ENCODE results near the gene LCLAT1. TPM values are rescaled to one million over a fixed set of nuclear protein-coding genes. Genes with fewer than 3 reads are reported as not detected.

The LCLAT1 gene
- total RNA-seq, 2 experiments from 2014 or later, result 8.3 to 10.2 TPM

GRCh38 chr2:30486655-30487054 lies 39.6 kb downstream of the LCLAT1 start:
- Mint-ChIP-seq H3K4me1 (ENCODE audit: low read depth) (peaks cover 41% of the 10 kb centered on the region), H3K27me3 (no peaks in the 10 kb centered on the region), H3K27ac (no peak overlapping the region), H3K36me3 (ENCODE audit: low read depth) (no peaks in the 10 kb centered on the region), H3K9me3 (no peaks in the 10 kb centered on the region), H3K4me3 (no peak overlapping the region)
- intact Hi-C loops (cut with DNase I, micrococcal nuclease), result no loop called here
- DNase-seq (no peak), ATAC-seq (ENCODE audit: poor library complexity) (no peak)
- Histone ChIP-seq H3K4me1 (ENCODE audit: insufficient read depth, low read length) (no peaks in the 10 kb centered on the region), H3K27ac (ENCODE audit: low read depth in 1 of 2, low read length in 2 of 2) (no peak overlapping the region), H3K36me3 (ENCODE audit: insufficient read depth, low read length) (peaks cover under 1% of the 10 kb centered on the region), H3K4me3 (ENCODE audit: low read length) (no peak overlapping the region), H3K9me3 (ENCODE audit: control insufficient read depth in 1 of 2, insufficient read depth in 1 of 2, low read length in 2 of 2) (no peaks in the 10 kb centered on the region), H3K27me3 (ENCODE audit: control insufficient read depth in 1 of 2, insufficient read depth in 2 of 2, low read length in 2 of 2) (no peaks in the 10 kb centered on the region)
- TF ChIP-seq CTCF (IDR thresholded peaks at IDR 0.05), result no peak
- POLR2A ChIA-PET, result no interaction called here
- CTCF ChIA-PET, result no interaction called here

- no peaks in the 10 kb centered on the region for H3K36me3 Mint-ChIP-seq (ENCODE audit: low read depth)
- Histone ChIP-seq H3K27me3 (ENCODE audit: control insufficient read depth in 1 of 2, insufficient read depth in 2 of 2, low read length in 2 of 2) (no peaks in the 10 kb centered on the region), H3K4me3 (ENCODE audit: low read length) (no peak overlapping the region), H3K27ac (ENCODE audit: low read depth in 1 of 2, low read length in 2 of 2) (no peak overlapping the region), H3K4me1 (ENCODE audit: insufficient read depth, low read length) (no peaks in the 10 kb centered on the region), H3K36me3 (ENCODE audit: insufficient read depth, low read length) (no peaks in the 10 kb centered on the region), H3K9me3 (ENCODE audit: control insufficient read depth in 1 of 2, insufficient read depth in 1 of 2, low read length in 2 of 2) (no peaks in the 10 kb centered on the region)
- ChIA-PET CTCF (no interaction called here), POLR2A (no interaction called here)
- DNase-seq, result no peak
- no peaks in the 10 kb centered on the region for H3K27me3 Mint-ChIP-seq
- no peak for ATAC-seq (ENCODE audit: poor library complexity)
- H3K9me3 Mint-ChIP-seq, result no peaks in the 10 kb centered on the region
- H3K4me1 Mint-ChIP-seq (ENCODE audit: low read depth), result peaks cover 37% of the 10 kb centered on the region
- TF ChIP-seq CTCF (IDR thresholded peaks at IDR 0.05), result no peak
- intact Hi-C loops (cut with DNase I, micrococcal nuclease), result no loop called here
- H3K27ac Mint-ChIP-seq, result no peak overlapping the region
- no peak overlapping the region for H3K4me3 Mint-ChIP-seq
Measured at GRCh38 chr2:30487603-30488002, 40.6 kb downstream of the LCLAT1 start.

- Mint-ChIP-seq H3K4me1 (ENCODE audit: low read depth) (peaks cover 34% of the 10 kb centered on the region), H3K4me3 (no peak overlapping the region), H3K36me3 (ENCODE audit: low read depth) (no peaks in the 10 kb centered on the region), H3K27me3 (no peaks in the 10 kb centered on the region), H3K27ac (no peak overlapping the region), H3K9me3 (no peaks in the 10 kb centered on the region)
- Histone ChIP-seq H3K27me3 (ENCODE audit: control insufficient read depth in 1 of 2, insufficient read depth in 2 of 2, low read length in 2 of 2) (no peaks in the 10 kb centered on the region), H3K4me1 (ENCODE audit: insufficient read depth, low read length) (no peaks in the 10 kb centered on the region), H3K27ac (ENCODE audit: low read depth in 1 of 2, low read length in 2 of 2) (no peak overlapping the region), H3K36me3 (ENCODE audit: insufficient read depth, low read length) (no peaks in the 10 kb centered on the region), H3K4me3 (ENCODE audit: low read length) (no peak overlapping the region), H3K9me3 (ENCODE audit: control insufficient read depth in 1 of 2, insufficient read depth in 1 of 2, low read length in 2 of 2) (no peaks in the 10 kb centered on the region)
- peak in 1 of 14 experiments; percentile 2 for DNase-seq
- CTCF ChIA-PET, result no interaction called here
- POLR2A ChIA-PET, result no interaction called here
- intact Hi-C loops (cut with DNase I, micrococcal nuclease), result no loop called here
- no peak for ATAC-seq (ENCODE audit: poor library complexity)
- TF ChIP-seq CTCF (IDR thresholded peaks at IDR 0.05), result no peak
Measured at GRCh38 chr2:30488012-30488659, 41.1 kb downstream of the LCLAT1 start.

Measured in CD4-positive, alpha-beta T cell (primary cell).